Measurements from ENCODE around the gene RAB40B. TPM values are rescaled to one million over a fixed set of nuclear protein-coding genes. Genes with fewer than 3 reads are reported as not detected.

Gene RAB40B
- total and polyA plus RNA-seq, 11 donors = 10.9 to 37.7 (median 21.9) TPM

GRCh38 chr17:82608816-82609215, 89.7 kb downstream of the RAB40B start:
- no peaks in the 10 kb centered on the region for H3K9me3 ChIP-seq
- ATAC-seq (no peak), DNase-seq (no peak)
- H3K4me3 ChIP-seq = no peak overlapping the region
- peaks cover 0 to 66% (median 34%) of the 10 kb centered on the region in 9 donors for H3K36me3 ChIP-seq
- H3K27me3 ChIP-seq = no peaks in the 10 kb centered on the region
- no peak overlapping the region for H3K27ac ChIP-seq
- peaks cover 0 to 20% (median 14%) of the 10 kb centered on the region in 12 donors for H3K4me1 ChIP-seq
- intact Hi-C loops (cut with DNase I) = no loop called here
- TF ChIP-seq CTCF (IDR thresholded peaks at IDR 0.05) (no peak), POLR2A (IDR thresholded peaks at IDR 0.05) (no peak)
- 70 to 82% (median 73%) methylated on average over 5 of the region's 5 CpGs for WGBS, 4 donors

- no peak for TF ChIP-seq POLR2A (IDR thresholded peaks at IDR 0.05)
- no peak for TF ChIP-seq CTCF (IDR thresholded peaks at IDR 0.05)
- no peak overlapping the region for H3K4me3 ChIP-seq
- no peak for ATAC-seq
- peaks cover 0 to 27% (median 19%) of the 10 kb centered on the region in 12 donors for H3K4me1 ChIP-seq
- WGBS, 4 donors = 81 to 86% (median 85%) methylated on average over 15 to 16 of the region's 16 CpGs
- DNase-seq = peak in 1 of 5 donors; percentile 13
- intact Hi-C loops (cut with DNase I) = no loop called here
- no peak overlapping the region for H3K27ac ChIP-seq
- H3K27me3 ChIP-seq = no peaks in the 10 kb centered on the region
- no peaks in the 10 kb centered on the region for H3K9me3 ChIP-seq
- H3K36me3 ChIP-seq = peaks cover 0 to 85% (median 56%) of the 10 kb centered on the region in 9 donors
Measured at GRCh38 chr17:82605939-82606600, 92.4 kb downstream of the RAB40B start.

Small RNA genes lying within 50 kb of the gene (microRNA-seq; reads per million reads assigned to microRNA genes)
- gene MIR4525 = 0 to 1.9 (median 1.1) reads per million in 4 donors

Other genes starting within 250 kb of the RAB40B start
- 10 to 100 TPM; 20.1 to 82.1 (median 25.4) TPM for gene CYBC1, start 247.9 kb downstream of the RAB40B start, total RNA-seq
- 10 to 100 TPM; 17.3 to 41.1 TPM for gene CYBC1, start 247.9 kb downstream of the RAB40B start, polyA plus RNA-seq
- gene NARF, start 240.0 kb downstream of the RAB40B start, total RNA-seq = 10 to 100 TPM; 48.6 to 77.4 (median 59.5) TPM
- 100 to 1,000 TPM in 1 of 2 donors, 10 to 100 TPM in 1; 76.2 to 111 TPM for gene NARF, start 240.0 kb downstream of the RAB40B start, polyA plus RNA-seq
- 10 to 100 TPM; 26.9 to 77.0 (median 33.9) TPM for gene FOXK2, start 179.0 kb downstream of the RAB40B start, total RNA-seq
- gene FOXK2, start 179.0 kb downstream of the RAB40B start, polyA plus RNA-seq = 10 to 100 TPM; 15.6 to 43.2 TPM
- 10 to 100 TPM; 33.9 to 48.2 (median 40.1) TPM for gene WDR45B, start 50.3 kb downstream of the RAB40B start, total RNA-seq
- 10 to 100 TPM; 23.5 to 60.7 TPM for gene WDR45B, start 50.3 kb downstream of the RAB40B start, polyA plus RNA-seq
- 10 to 100 TPM in 7 of 9 donors, 1 to 10 TPM in 2; 6.8 to 20.3 (median 15.8) TPM for gene FN3KRP, start 18.0 kb upstream of the RAB40B start, total RNA-seq
- 10 to 100 TPM; 11.5 to 23.1 TPM for gene FN3KRP, start 18.0 kb upstream of the RAB40B start, polyA plus RNA-seq
- 100 to 1,000 TPM in 3 of 9 donors, 10 to 100 TPM in 6; 15.5 to 121 (median 69.4) TPM for gene FN3K, start 36.9 kb upstream of the RAB40B start, total RNA-seq
- 100 to 1,000 TPM in 1 of 2 donors, 10 to 100 TPM in 1; 44.7 to 102 TPM for gene FN3K, start 36.9 kb upstream of the RAB40B start, polyA plus RNA-seq
- gene TBCD, start 53.4 kb upstream of the RAB40B start, total RNA-seq = 10 to 100 TPM; 36.9 to 98.4 (median 54.9) TPM
- gene TBCD, start 53.4 kb upstream of the RAB40B start, polyA plus RNA-seq = 10 to 100 TPM; 60.9 to 81.6 TPM
- gene ZNF750, start 141.3 kb upstream of the RAB40B start, total RNA-seq = under 1 TPM in 2 of 9 donors, not detected in 7; 0.31 to 0.38 TPM
- gene ZNF750, start 141.3 kb upstream of the RAB40B start, polyA plus RNA-seq = under 1 TPM; 0.08 to 0.17 TPM

Measured in heart left ventricle (tissue), 16 donors.